A172 (cell line): ENCODE data around the gene FAM90A1. TPM values are rescaled to one million over a fixed set of nuclear protein-coding genes. Genes with fewer than 3 reads are reported as not detected.
"Not testable (repeated sequence)": the region's sequence is repeated elsewhere in the genome, so short reads cannot be mapped to it uniquely, and the experiment has no call there.

ENCODE experiments used
- DNase-seq: peaks from one replicate; pipeline ENCODE4 v3.0.0-alpha.2; 2015; ENCODE audit warnings: low spot score
- total RNA-seq: library from RNA; depleted of rRNA; stranded (reverse); fragments of >200 nt; shearing (Covaris generic); gene quantifications from 2 replicates; pipeline ENCODE4 v1.2.3, GENCODE V29; 2014; rRNA removed

The FAM90A1 gene
- total RNA-seq, 1 experiment from 2014 or later, result not detected

- DNase-seq, result not testable (repeated sequence)
These were observed 54.5 kb downstream of the FAM90A1 start for GRCh38 chr12:8172911-8173310.

Other genes starting within 250 kb of the FAM90A1 start
- gene FOXJ2, start 194.9 kb downstream of the FAM90A1 start, total RNA-seq, result 3.9 and 4.5 TPM in 2 replicates
- gene C3AR1, start 161.3 kb downstream of the FAM90A1 start, total RNA-seq, result 0.10 and 0.12 TPM in 2 replicates
- 18.0 and 20.1 TPM in 2 replicates for gene NECAP1, start 145.3 kb downstream of the FAM90A1 start, total RNA-seq
- gene CLEC4A, start 104.0 kb downstream of the FAM90A1 start, total RNA-seq, result 6.4 TPM in 1 of 2 replicates, not detected in the other
- not detected in 2 replicates for gene ZNF705A, start 70.6 kb downstream of the FAM90A1 start, total RNA-seq
- not detected in 2 replicates for gene CLEC6A, start 228.3 kb upstream of the FAM90A1 start, total RNA-seq